ACC112 (cell line): ENCODE results near the gene FARS2.

Source experiments
- H2AFZ ChIP-seq: fragments of 200-600 bp; sonication (generic); one replicate; pipeline ENCODE4 v1.6.0; 2017; ENCODE audit warnings: antibody characterized with exemption, low read length; ENCODE audit not compliant: unreplicated experiment
- H3K27ac ChIP-seq: fragments of 200-600 bp; sonication (generic); 2 replicates; pipeline ENCODE4 v1.5.1; 2014; ENCODE audit warnings: low read depth, mild to moderate bottlenecking, antibody characterized with exemption, low read length, moderate library complexity
- H3K27me3 ChIP-seq: fragments of 200-600 bp; sonication (generic); 2 replicates; pipeline ENCODE4 v1.6.1; 2014; ENCODE audit warnings: mild to moderate bottlenecking, antibody characterized with exemption, low read length, moderate library complexity, mixed read lengths; ENCODE audit not compliant: insufficient read depth
- H3K36me3 ChIP-seq: fragments of 200-600 bp; sonication (generic); 2 replicates; pipeline ENCODE4 v1.6.1; 2016; ENCODE audit warnings: mild to moderate bottlenecking, antibody characterized with exemption, low read length, moderate library complexity, mixed read lengths; ENCODE audit not compliant: insufficient read depth
- H3K4me1 ChIP-seq: fragments of 200-600 bp; sonication (generic); one replicate; pipeline ENCODE4 v1.6.1; 2016; ENCODE audit warnings: low read length, mixed read lengths; ENCODE audit not compliant: insufficient read depth, unreplicated experiment, control insufficient read depth
- H3K4me3 ChIP-seq: fragments of 200-600 bp; sonication (generic); 2 replicates; pipeline ENCODE4 v1.5.1; 2014; ENCODE audit warnings: mild to moderate bottlenecking, low read depth, low read length
- H3K79me2 ChIP-seq: fragments of 200-600 bp; sonication (generic); one replicate; pipeline ENCODE4 v1.6.0; 2016; ENCODE audit warnings: low read length; ENCODE audit not compliant: control insufficient read depth, unreplicated experiment, insufficient read depth

FARS2 gene

DNA sequence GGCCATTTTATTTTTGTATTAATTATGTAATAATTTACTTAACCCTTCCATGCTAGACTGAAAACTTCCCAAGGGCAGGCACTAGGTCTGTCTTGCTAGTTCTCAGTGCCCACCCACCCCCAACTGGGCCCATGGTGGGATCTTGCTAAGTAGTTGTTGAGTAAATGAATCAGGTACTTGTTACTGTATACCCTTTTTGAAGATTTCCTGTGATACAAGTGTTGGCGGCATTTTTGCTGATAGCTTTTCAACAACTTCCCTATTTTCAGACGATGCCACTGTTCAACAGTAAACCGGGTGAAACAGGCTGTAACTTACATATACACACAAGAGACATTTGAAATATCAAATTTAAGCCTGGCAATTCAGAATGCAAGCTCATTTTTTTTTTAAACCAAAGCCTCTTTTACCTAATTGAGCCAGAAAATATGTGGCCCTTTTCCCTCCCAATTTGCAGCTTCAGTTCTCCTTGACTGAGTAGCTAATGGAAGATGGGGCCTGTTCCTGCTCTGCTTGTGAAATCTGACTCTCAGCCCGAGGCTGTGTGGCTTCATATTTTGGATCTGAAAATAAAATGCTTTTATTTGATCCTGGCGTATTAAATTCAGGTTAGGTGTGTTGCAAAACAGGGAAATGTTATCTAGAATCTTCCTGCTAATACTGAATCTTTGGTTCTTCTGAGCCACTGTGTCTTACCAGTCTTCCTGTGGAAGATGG is 457.1 kb downstream of the FARS2 start:
- Histone ChIP-seq H3K36me3 (no peaks in the 10 kb centered on the region), H3K79me2 (no peaks in the 10 kb centered on the region), H3K4me1 (no peaks in the 10 kb centered on the region), H3K27me3 (no peaks in the 10 kb centered on the region), H3K27ac (no peak overlapping the region), H2AFZ (no peak overlapping the region), H3K4me3 (no peak overlapping the region)

DNA sequence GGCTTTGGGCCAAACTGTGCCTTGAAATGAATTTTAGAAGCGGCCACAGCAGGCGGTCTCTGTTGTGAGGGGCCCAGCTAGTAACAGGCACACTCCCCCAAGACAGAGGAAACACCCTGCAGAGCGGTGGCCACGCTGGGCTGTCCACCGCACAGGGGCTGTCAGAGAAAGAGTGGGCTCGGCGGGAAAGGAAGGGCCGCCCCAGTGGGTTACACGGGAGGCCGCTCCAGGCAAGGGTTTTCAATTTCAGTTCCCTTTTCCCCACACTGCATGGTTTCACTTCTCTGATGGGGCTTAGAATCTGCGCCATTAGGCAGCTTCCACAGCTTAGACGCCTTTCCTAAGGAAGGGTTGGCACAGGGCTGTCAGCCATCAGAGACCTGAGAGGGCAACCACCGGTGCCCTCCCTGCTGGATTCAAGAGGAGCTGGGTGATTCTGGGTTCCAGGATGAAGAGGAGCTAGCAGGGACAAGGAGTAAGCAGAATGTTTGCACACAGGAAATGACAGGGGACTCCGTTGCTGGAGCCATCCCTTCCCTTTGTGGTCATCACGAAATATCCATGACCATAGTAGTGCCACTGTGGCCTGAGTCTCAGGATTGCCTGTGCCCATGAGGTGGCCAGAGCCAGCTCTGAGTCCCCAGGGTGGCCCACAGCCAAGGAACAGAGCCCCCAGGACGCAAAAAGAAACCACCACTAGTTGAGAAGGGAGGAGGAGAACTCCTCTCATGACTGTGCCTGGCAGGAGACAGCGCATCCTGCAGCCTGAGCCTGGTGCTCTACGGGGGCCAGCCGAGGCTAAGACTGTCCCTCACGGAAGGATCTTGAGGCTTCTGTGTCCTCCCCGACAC is 462.8 kb downstream of the FARS2 start:
- Histone ChIP-seq H3K4me3 (no peak overlapping the region), H3K27me3 (no peaks in the 10 kb centered on the region), H3K4me1 (peaks cover 3% of the 10 kb centered on the region), H3K27ac (no peak overlapping the region), H3K36me3 (no peaks in the 10 kb centered on the region), H3K79me2 (no peaks in the 10 kb centered on the region), H2AFZ (no peak overlapping the region)

DNA sequence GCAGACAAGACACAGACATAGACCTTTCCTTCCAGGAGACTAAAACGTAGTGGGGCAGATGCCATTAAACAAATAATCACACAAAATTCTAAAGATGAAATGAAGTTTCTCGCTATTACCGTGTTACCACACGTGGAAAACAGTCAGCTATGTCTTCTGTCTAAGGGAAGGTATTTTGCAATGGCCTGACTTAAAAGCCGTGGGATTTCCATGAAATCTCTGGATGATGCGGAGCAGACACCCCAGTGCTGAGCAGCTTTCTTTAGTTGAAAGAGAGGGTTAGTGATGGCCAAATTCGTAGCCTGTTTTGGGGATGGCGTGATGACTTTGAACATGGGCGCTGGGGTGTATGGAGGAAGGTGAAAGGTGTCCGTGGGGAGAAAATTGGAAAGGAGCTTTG is 463.6 kb downstream of the FARS2 start:
- no peaks in the 10 kb centered on the region for H3K27me3 ChIP-seq
- H3K4me3 ChIP-seq = no peak overlapping the region
- H2AFZ ChIP-seq = no peak overlapping the region
- no peaks in the 10 kb centered on the region for H3K36me3 ChIP-seq
- H3K27ac ChIP-seq = no peak overlapping the region
- no peaks in the 10 kb centered on the region for H3K79me2 ChIP-seq
- H3K4me1 ChIP-seq = peaks cover 3% of the 10 kb centered on the region

DNA sequence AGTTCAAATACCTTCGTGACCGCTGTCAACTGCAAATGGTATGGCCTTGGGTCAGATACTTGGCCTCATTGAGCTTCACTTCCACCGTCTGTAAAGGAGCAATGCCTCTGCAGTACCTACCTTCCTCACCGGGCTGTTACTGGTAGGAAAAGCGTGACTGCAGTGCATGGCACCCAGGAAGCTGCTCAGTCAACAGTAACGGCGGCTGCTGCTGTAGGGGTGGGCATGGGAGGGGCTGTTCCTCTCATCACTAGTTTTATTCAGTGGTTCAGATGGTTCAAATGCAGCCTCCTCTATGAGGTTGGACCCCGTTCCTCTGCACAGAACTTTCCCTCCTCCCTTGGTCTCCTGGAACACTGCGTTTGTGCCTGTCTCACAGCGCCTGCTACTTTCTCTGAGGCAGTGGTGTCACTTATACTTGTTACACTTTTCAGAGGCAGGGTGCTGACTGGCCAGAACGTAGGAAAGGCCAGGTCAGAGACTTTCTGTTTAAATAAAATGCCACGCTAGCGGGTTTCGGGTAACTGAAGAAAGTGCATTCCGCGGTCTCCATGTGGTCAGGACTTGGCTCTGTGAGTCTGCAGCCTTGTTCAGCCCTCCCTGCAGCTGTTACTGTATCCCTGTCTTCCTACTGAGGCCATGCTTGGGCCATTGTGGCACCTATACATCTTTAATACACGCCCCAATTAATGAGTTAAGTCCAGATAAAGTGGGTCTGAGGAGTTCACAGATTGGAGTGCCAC is 465.8 kb downstream of the FARS2 start:
- H3K36me3 ChIP-seq = no peaks in the 10 kb centered on the region
- no peaks in the 10 kb centered on the region for H3K27me3 ChIP-seq
- no peak overlapping the region for H3K4me3 ChIP-seq
- no peak overlapping the region for H3K27ac ChIP-seq
- no peak overlapping the region for H2AFZ ChIP-seq
- H3K4me1 ChIP-seq = peaks cover 3% of the 10 kb centered on the region
- no peaks in the 10 kb centered on the region for H3K79me2 ChIP-seq

DNA sequence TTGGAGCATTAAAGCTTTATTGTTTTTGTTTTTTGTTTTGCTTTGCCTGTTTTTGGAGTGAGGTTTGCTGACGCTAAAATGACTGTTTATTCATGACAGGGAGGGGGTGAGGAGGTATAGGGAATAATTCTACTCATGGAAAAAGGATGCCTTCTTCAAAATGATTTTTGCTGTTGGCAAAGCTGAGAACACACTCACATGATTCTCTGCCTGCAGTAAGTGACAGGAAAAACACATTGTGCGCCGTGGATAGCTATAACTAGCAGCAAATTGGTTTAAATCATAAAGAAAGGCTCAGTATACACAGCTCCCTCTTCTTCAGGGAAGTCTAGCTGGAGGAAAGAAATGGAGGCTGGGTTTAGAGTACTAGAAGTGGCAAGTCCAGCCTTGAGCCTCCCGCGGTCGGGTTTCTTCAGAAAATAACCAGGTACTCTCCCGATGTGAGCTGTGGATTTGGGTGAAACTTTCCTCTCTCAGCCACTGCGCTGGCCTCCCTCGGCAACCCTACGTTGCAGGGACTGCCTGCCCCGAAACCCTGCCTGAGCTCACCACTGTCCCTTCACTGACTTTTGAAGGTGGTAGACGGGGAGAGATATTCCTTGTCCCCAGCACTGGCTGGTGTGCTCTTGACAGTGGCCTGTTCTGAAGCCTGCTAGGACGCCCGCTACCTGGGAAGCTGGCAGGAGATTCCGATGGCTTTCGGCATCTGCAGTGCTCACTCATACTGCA is 467.2 kb downstream of the FARS2 start:
- Histone ChIP-seq H3K27me3 (no peaks in the 10 kb centered on the region), H3K36me3 (no peaks in the 10 kb centered on the region), H3K79me2 (no peaks in the 10 kb centered on the region), H3K4me1 (peaks cover 3% of the 10 kb centered on the region), H3K4me3 (no peak overlapping the region), H3K27ac (no peak overlapping the region), H2AFZ (no peak overlapping the region)

DNA sequence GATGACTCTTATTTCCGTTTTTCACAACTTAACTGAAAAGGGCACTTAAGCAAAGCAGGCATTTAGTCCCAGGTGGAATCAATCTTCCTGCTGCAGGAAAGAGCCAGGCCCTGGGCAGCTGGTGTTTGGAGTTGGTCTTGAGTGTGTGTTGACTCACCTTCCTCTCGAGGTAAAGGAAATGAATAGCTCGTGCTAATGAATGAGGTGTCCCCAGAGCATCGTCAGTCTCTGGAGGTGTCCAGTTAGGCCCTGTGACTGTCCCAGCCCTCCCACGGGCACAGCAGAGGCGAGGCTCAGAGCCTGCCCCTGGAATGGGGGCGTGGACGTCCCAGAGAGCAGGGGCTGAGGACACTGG is 467.7 kb downstream of the FARS2 start:
- Histone ChIP-seq H3K79me2 (no peaks in the 10 kb centered on the region), H2AFZ (no peak overlapping the region), H3K4me1 (peaks cover 3% of the 10 kb centered on the region), H3K4me3 (no peak overlapping the region), H3K36me3 (no peaks in the 10 kb centered on the region), H3K27ac (no peak overlapping the region), H3K27me3 (no peaks in the 10 kb centered on the region)

DNA sequence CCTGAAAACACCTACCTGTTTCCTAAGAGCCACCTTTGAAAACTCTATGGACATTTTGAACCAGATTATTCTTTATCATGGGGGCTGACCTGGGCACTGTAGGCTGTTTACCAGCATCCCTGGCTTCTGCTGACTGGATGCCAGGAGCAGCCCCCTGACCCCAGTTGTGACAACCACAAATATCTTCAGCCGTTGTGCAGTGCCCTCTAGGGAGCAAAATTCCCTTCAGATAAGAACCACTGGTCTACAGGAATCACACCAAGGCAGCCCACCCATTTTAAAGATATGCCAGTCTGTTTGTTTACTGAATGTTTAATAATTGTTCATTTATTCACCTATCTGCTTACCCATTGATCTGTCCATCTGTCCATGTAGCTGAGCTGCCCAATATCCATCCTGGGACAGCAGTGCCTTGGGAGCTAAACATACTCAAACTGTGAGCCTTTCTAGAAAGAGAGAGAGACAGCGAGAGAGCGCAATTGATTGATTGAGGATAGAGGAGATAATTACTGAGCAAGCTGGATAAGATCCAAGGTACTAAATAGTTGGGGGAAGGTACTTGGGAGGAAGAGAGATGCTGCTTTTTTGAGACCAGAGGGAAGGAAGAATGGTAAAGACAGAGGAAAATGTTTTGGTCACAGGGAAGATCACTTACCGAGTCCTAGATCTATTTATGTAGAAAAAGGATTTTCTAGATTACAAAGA is 468.7 kb downstream of the FARS2 start:
- Histone ChIP-seq H3K4me3 (no peak overlapping the region), H3K79me2 (no peaks in the 10 kb centered on the region), H3K27ac (no peak overlapping the region), H3K36me3 (no peaks in the 10 kb centered on the region), H3K27me3 (no peaks in the 10 kb centered on the region), H3K4me1 (peaks cover 3% of the 10 kb centered on the region), H2AFZ (no peak overlapping the region)

DNA sequence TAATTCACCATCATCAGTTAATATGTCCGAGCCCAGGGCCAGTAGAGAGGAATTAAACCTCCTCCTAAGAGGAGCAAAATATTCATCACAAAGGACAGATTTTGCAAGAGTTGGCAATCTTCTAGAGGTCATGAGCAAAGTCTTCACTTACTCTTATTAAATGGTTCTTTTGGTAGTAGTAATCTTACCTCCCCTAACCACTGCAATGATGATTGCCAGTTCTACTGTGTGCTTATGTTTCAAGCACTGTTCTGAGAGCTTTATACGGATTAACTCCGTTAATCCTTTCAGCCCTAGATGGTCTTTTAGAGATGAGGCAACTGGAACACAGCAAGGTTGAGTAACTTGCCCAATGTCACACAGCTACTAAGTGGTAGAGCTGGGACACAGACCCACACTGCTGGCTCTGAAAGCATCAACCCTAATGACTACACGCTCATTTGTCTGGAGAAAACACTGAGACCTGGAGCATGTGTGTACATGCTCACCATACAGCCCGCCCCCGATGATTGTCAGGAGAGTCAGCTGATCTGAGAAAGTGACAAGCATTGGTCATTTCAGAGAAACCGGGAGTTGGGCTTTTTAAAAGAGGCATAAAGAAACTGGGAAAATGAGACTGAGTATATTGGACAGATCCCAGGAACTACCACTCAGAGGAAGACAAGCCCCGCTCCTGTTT is 469.4 kb downstream of the FARS2 start:
- Histone ChIP-seq H3K4me3 (no peak overlapping the region), H3K27me3 (no peaks in the 10 kb centered on the region), H3K79me2 (no peaks in the 10 kb centered on the region), H3K27ac (no peak overlapping the region), H3K36me3 (no peaks in the 10 kb centered on the region), H3K4me1 (peaks cover 3% of the 10 kb centered on the region), H2AFZ (no peak overlapping the region)

DNA sequence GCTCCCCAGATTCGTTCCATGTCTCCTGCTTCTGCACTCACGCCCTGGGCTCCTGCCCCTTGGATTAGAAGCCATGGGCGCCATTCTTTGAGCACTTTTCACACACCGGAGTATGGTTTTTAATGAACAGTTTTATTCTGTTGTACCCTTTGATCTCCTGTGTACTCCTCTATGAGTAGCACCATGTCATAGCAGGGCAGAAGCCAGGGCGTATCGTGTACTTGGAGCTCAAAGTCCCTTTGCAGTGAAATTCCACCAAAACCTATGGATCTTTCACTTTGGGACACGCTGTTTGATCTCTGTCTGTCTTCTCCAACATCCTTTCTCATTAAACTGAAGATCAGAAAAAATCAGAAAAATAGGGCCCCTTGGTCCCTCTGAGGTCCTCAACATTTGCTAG is 470.1 kb downstream of the FARS2 start:
- H3K4me1 ChIP-seq = peaks cover 3% of the 10 kb centered on the region
- no peak overlapping the region for H3K27ac ChIP-seq
- H3K79me2 ChIP-seq = no peaks in the 10 kb centered on the region
- H2AFZ ChIP-seq = no peak overlapping the region
- H3K27me3 ChIP-seq = no peaks in the 10 kb centered on the region
- no peaks in the 10 kb centered on the region for H3K36me3 ChIP-seq
- H3K4me3 ChIP-seq = no peak overlapping the region
